H1 (cell line): ENCODE data around the gene RNASEH2A. TPM values are rescaled to one million over a fixed set of nuclear protein-coding genes. Genes with fewer than 3 reads are reported as not detected.

Experiments used
- CTCF ChIA-PET: fragments of 300-600 bp; sonication (Branson Sonifier 250); formaldehyde crosslinking; loops from one replicate; lab custom pipeline; 2021; ENCODE audit not compliant: partially characterized antibody; lab: Charles Lee
- POLR2A ChIA-PET: fragments of 300-600 bp; sonication (Branson Sonifier 250); formaldehyde crosslinking; loops from one replicate; lab custom pipeline; 2021; ENCODE audit warnings: inconsistent platforms; ENCODE audit not compliant: partially characterized antibody; lab: Charles Lee
- DNase-seq, 2 experiments: peaks; one replicate each; pipeline versions ENCODE4 v3.0.0 to v3.0.0-alpha.2; 2010 to 2022; ENCODE audit warnings: low spot score in 2 of 2, low read depth in 1 of 2, mixed read lengths in 1 of 2
- FAIRE-seq: peaks from 2 replicates; lab custom pipeline; 2011; peaks lifted over from hg19 to GRCh38; lab: Jason Lieb, UNC
- H2AFZ ChIP-seq: 2 replicates; pipeline ENCODE4 v1.8.1; 2012; ENCODE audit warnings: low read length, inconsistent platforms
- H2AK5ac ChIP-seq: 2 replicates; pipeline ENCODE4 v1.6.1; 2013; ENCODE audit warnings: low read depth, low read length
- H2BK120ac ChIP-seq: replicated peaks from 2 replicates; pipeline ENCODE3; 2013; ENCODE audit warnings: low read depth, low read length, inconsistent platforms
- H2BK12ac ChIP-seq: 2 replicates; pipeline ENCODE4 v1.6.1; 2013; ENCODE audit warnings: low read depth, low read length
- H2BK15ac ChIP-seq: 2 replicates; pipeline ENCODE4 v1.6.1; 2013; ENCODE audit warnings: low read length
- H2BK20ac ChIP-seq: 2 replicates; pipeline ENCODE4 v1.6.1; 2013; ENCODE audit warnings: low read length
- H2BK5ac ChIP-seq: 2 replicates; pipeline ENCODE4 v1.6.1; 2013; ENCODE audit warnings: low read depth, low read length
- H3K14ac ChIP-seq: 2 replicates; pipeline ENCODE4 v1.6.1; 2013; ENCODE audit warnings: inconsistent platforms; ENCODE audit not compliant: insufficient read length
- H3K18ac ChIP-seq: 2 replicates; pipeline ENCODE4 v1.6.1; 2013; ENCODE audit warnings: low read length; ENCODE audit errors: extremely low read depth
- H3K23ac ChIP-seq: 2 replicates; pipeline ENCODE4 v1.6.1; 2013; ENCODE audit warnings: inconsistent platforms; ENCODE audit not compliant: insufficient read length
- H3K23me2 ChIP-seq: 2 replicates; pipeline ENCODE4 v1.6.1; 2013; ENCODE audit warnings: low read depth, low read length
- H3K27ac ChIP-seq: 2 replicates; pipeline ENCODE4 v1.6.1; 2011; ENCODE audit warnings: low read depth, low read length, inconsistent platforms
- H3K27me3 ChIP-seq, 4 experiments: replicated peaks in 1 of 4; 1 replicate in 1 of 4; 2 replicates in 3 of 4; pipeline versions ENCODE4 v1.6.1 to v1.8.1; 2011 to 2013; ENCODE audit warnings: low read length in 3 of 4, mild to moderate bottlenecking in 3 of 4, inconsistent platforms in 2 of 4, mixed read lengths in 2 of 4, moderate library complexity in 1 of 4; ENCODE audit not compliant: control insufficient read depth in 3 of 4, insufficient read depth in 3 of 4; ENCODE audit errors: extremely low read depth in 1 of 4
- H3K36me3 ChIP-seq, 4 experiments: 2 replicates each; pipeline versions ENCODE4 v1.6.1 to v1.8.1; 2011 to 2013; ENCODE audit warnings: mild to moderate bottlenecking in 4 of 4, low read length in 3 of 4, moderate library complexity in 2 of 4, control low read depth in 1 of 4, inconsistent platforms in 1 of 4; ENCODE audit not compliant: insufficient read depth in 4 of 4, control insufficient read depth in 2 of 4
- H3K4ac ChIP-seq: replicated peaks from 2 replicates; pipeline ENCODE3; 2013; ENCODE audit warnings: low read length, low read depth, mixed read lengths, inconsistent platforms; ENCODE audit not compliant: insufficient read length
- H3K4me1 ChIP-seq, 4 experiments: replicated peaks in 1 of 4; 1 replicate in 1 of 4; 2 replicates in 3 of 4; pipeline versions ENCODE4 v1.6.1 to v1.8.1; 2011 to 2013; ENCODE audit warnings: low read length in 3 of 4, inconsistent platforms in 2 of 4, mixed read lengths in 1 of 4; ENCODE audit not compliant: insufficient read depth in 4 of 4, control insufficient read depth in 3 of 4
- H3K4me2 ChIP-seq, 2 experiments: 2 replicates each; pipeline versions ENCODE4 v1.6.1 to v1.8.1; 2011 to 2013; ENCODE audit warnings: low read depth in 2 of 2, low read length in 2 of 2, control low read depth in 1 of 2, inconsistent platforms in 1 of 2, mild to moderate bottlenecking in 1 of 2; ENCODE audit not compliant: insufficient read depth in 1 of 2
- H3K4me3 ChIP-seq, 4 experiments: fragments of 200-600, 300-600 bp in 1 of 4; sonication (generic), shearing (Covaris generic), sonication (Bioruptor Twin) in 1 of 4; 2 replicates each; pipeline versions ENCODE4 v1.5.1 to v1.8.1; 2011 to 2016; ENCODE audit warnings: low read length in 4 of 4, low read depth in 3 of 4, control low read depth in 2 of 4, inconsistent platforms in 2 of 4, mild to moderate bottlenecking in 2 of 4, mixed read lengths in 1 of 4, moderate library complexity in 1 of 4; ENCODE audit not compliant: insufficient read depth in 2 of 4; ENCODE audit errors: extremely low read depth in 1 of 4
- H3K56ac ChIP-seq: replicated peaks from 2 replicates; pipeline ENCODE3; 2013; ENCODE audit warnings: low read depth, mild to moderate bottlenecking, mixed read lengths, low read length, inconsistent platforms; ENCODE audit not compliant: insufficient read length
- H3K79me1 ChIP-seq: 2 replicates; pipeline ENCODE4 v1.6.1; 2013; ENCODE audit warnings: low read depth, low read length, control low read depth
- H3K79me2 ChIP-seq, 2 experiments: 2 replicates each; pipeline versions ENCODE4 v1.6.1 to v1.8.1; 2012 to 2013; ENCODE audit warnings: low read length in 2 of 2, mild to moderate bottlenecking in 2 of 2, inconsistent platforms in 1 of 2; ENCODE audit not compliant: insufficient read depth in 2 of 2, control insufficient read depth in 1 of 2
- H3K9ac ChIP-seq, 4 experiments: replicated peaks in 1 of 4; 1 replicate in 1 of 4; 2 replicates in 3 of 4; pipeline versions ENCODE4 v1.6.1 to v1.8.1; 2011 to 2013; ENCODE audit warnings: low read depth in 3 of 4, low read length in 3 of 4, control low read depth in 2 of 4, mild to moderate bottlenecking in 2 of 4, moderate library complexity in 2 of 4, inconsistent platforms in 1 of 4; ENCODE audit errors: extremely low read depth in 1 of 4
- H3K9me3 ChIP-seq, 2 experiments: 2 replicates each; pipeline versions ENCODE4 v1.6.1 to v1.8.1; 2012 to 2013; ENCODE audit warnings: mild to moderate bottlenecking in 2 of 2, moderate library complexity in 2 of 2, control low read depth in 1 of 2, inconsistent platforms in 1 of 2, low read depth in 1 of 2, low read length in 1 of 2, mixed read lengths in 1 of 2; ENCODE audit not compliant: insufficient read depth in 2 of 2
- H4K20me1 ChIP-seq, 2 experiments: replicated peaks in 1 of 2; 2 replicates each; pipeline versions ENCODE3 to v1.8.1; 2011 to 2013; ENCODE audit warnings: inconsistent platforms in 2 of 2, low read length in 2 of 2, mild to moderate bottlenecking in 1 of 2; ENCODE audit not compliant: insufficient read depth in 2 of 2, control insufficient read depth in 1 of 2
- H4K5ac ChIP-seq: 2 replicates; pipeline ENCODE4 v1.6.1; 2013; ENCODE audit warnings: low read length, low read depth, mixed read lengths, inconsistent platforms; ENCODE audit not compliant: insufficient read length
- H4K8ac ChIP-seq: 2 replicates; pipeline ENCODE4 v1.8.0; 2013; ENCODE audit warnings: mild to moderate bottlenecking, moderate library complexity, low read length, inconsistent platforms; ENCODE audit not compliant: insufficient read depth; ENCODE audit errors: extremely low read depth
- H4K91ac ChIP-seq: replicated peaks from 2 replicates; pipeline ENCODE3; 2013; ENCODE audit warnings: low read length, mixed read lengths, inconsistent platforms; ENCODE audit not compliant: insufficient read length
- ASH2L ChIP-seq: fragments of 200-600, 300-600 bp; sonication (generic); IDR thresholded peaks from one replicate; pipeline ENCODE4 v1.7.1; 2017; ENCODE audit warnings: low read length
- BACH1 ChIP-seq: IDR thresholded peaks from 2 replicates; pipeline ENCODE4 v1.6.1; 2012; ENCODE audit warnings: low read length, improper control_type of control experiment
- MAX ChIP-seq: IDR thresholded peaks from 2 replicates; pipeline ENCODE4 v1.6.1; 2012; ENCODE audit warnings: inconsistent platforms
- NANOG ChIP-seq: IDR thresholded peaks from 2 replicates; pipeline ENCODE4 v1.6.1; 2011; ENCODE audit warnings: low read length, low read depth, mild to moderate bottlenecking, inconsistent platforms; ENCODE audit not compliant: insufficient read depth, poor library complexity, severe bottlenecking
- RNF2 ChIP-seq: fragments of 200-900, 300-1000 bp; sonication (generic); IDR thresholded peaks from 2 replicates; pipeline ENCODE4 v1.7.1; 2016; ENCODE audit warnings: borderline replicate concordance, low read depth, mild to moderate bottlenecking, antibody characterized with exemption, low read length; ENCODE audit not compliant: poor library complexity, severe bottlenecking; ENCODE audit errors: missing control alignments
- RXRA ChIP-seq: IDR thresholded peaks from 2 replicates; pipeline ENCODE4 v1.6.1; 2011; ENCODE audit warnings: low read depth, mild to moderate bottlenecking, low read length, moderate library complexity; ENCODE audit not compliant: insufficient read depth
- SIN3A ChIP-seq, 2 experiments: IDR thresholded peaks in 1 of 2; conservative IDR thresholded peaks in 1 of 2; 2 replicates each; pipeline ENCODE4 v1.6.1; 2011 to 2012; ENCODE audit warnings: low read length in 2 of 2, improper control_type of control experiment in 1 of 2, low read depth in 1 of 2, mild to moderate bottlenecking in 1 of 2
- SP4 ChIP-seq: IDR thresholded peaks from 2 replicates; pipeline ENCODE4 v1.6.1; 2012; ENCODE audit warnings: low read length, inconsistent platforms
- SUZ12 ChIP-seq: fragments of 200-600 bp; sonication (generic); IDR thresholded peaks from 2 replicates; pipeline ENCODE4 v1.6.1; 2012; ENCODE audit warnings: mild to moderate bottlenecking, inconsistent platforms, low read length, moderate library complexity, mixed read lengths
- WGBS, 2 experiments: shearing (Covaris generic) in 1 of 2; methylation state at CpG; one replicate each; pipeline versions ENCODE4 v1.1.6 to v1.1.7; 2013 to 2015; ENCODE audit warnings: low lambda C conversion rate in 2 of 2, mixed read lengths in 2 of 2, inconsistent platforms in 1 of 2, low coverage in 1 of 2, missing lambda C conversion rate in 1 of 2; ENCODE audit not compliant: insufficient replicate concordance in 2 of 2, insufficient coverage in 1 of 2, insufficient read length in 1 of 2; ENCODE audit errors: extremely low coverage in 1 of 2, missing lambda C conversion rate in 1 of 2; 5-methylcytosine and 5-hydroxymethylcytosine counted together
- polyA plus RNA-seq, 7 experiments: library from polyadenylated mRNA; depleted of rRNA in 3 of 7; stranded (reverse) in 5 of 7; unstranded in 2 of 7; fragments of >200 nt in 5 of 7; fragments of 200-250 nt in 2 of 7; gene quantifications; 1 replicate in 5 of 7; 2 replicates in 1 of 7; 4 replicates in 1 of 7; pipeline versions ENCODE4 v1.2.1 to v1.2.3, GENCODE V29; 2011 to 2013; ENCODE audit warnings: missing spikeins in 2 of 7, mixed read lengths in 2 of 7
- total RNA-seq: library from RNA; stranded (reverse); fragmentation: NEBNext Ultra II Directional; extraction: Animal tissue kit (Norgen Biotek cat#: 25700); gene quantifications from 2 replicates; pipeline ENCODE4 v1.2.1, GENCODE V29; 2021

Gene RNASEH2A
- total and polyA plus RNA-seq, 2 of the 8 experiments (the other 6 are each of a cell fraction or from before 2014, with no cell fraction given): 67.5 to 120 TPM

- Histone ChIP-seq H3K27me3 (peaks cover 0 to 10% (median 8%) of the 10 kb centered on the region in 4 experiments; a peak in 3 of 7 replicates), H2BK5ac (peak overlapping the region; percentile 66; the same call in 1 of the 2 replicates), H3K14ac (no peak overlapping the region), H3K4me2 (peak overlapping the region in 1 of 2 experiments; percentile 49; a peak in 1 of 4 replicates), H4K5ac (no peak overlapping the region), H3K56ac (no peak overlapping the region), H3K9ac (no peak overlapping the region; a peak in 1 of 7 replicates), H3K4me1 (peaks cover 5 to 19% (median 13%) of the 10 kb centered on the region in 4 experiments), H4K8ac (no peak overlapping the region), H4K20me1 (peaks cover 0 to 6% of the 10 kb centered on the region in 2 experiments), H2AFZ (no peak overlapping the region), H2AK5ac (no peak overlapping the region), H2BK12ac (peak overlapping the region; percentile 80; the same call in 1 of the 2 replicates), H3K27ac (no peak overlapping the region), H3K79me2 (peaks cover 0 to 12% of the 10 kb centered on the region in 2 experiments; a peak in 2 of 4 replicates), H2BK120ac (no peak overlapping the region), H4K91ac (peak overlapping the region; percentile 76), H2BK20ac (no peak overlapping the region), H3K4ac (no peak overlapping the region), H3K18ac (0 out of 2 replicates have a peak overlapping the region, but pooled peaks have one; percentile 48), H3K79me1 (peaks cover 7% of the 10 kb centered on the region), H2BK15ac (peak overlapping the region; percentile 55; the same call in 1 of the 2 replicates), H3K4me3 (no peak overlapping the region), H3K9me3 (no peaks in the 10 kb centered on the region), H3K23ac (no peak overlapping the region), H3K36me3 (peaks cover 8 to 19% (median 14%) of the 10 kb centered on the region in 4 experiments; a peak in 7 of 8 replicates), H3K23me2 (peaks cover 23% of the 10 kb centered on the region)
- DNase-seq (peak in 1 of 2 experiments; percentile 81), FAIRE-seq (peak; percentile 85)
- ChIA-PET POLR2A (interaction anchor here (0.7 to 15.2 kb wide), 16 partner anchors 9 to 78 kb away, joined by 3 to 317 read pairs (median 5); partner anchors contain the start of genes GET3, HOOK2, RNASEH2A and RTBDN), CTCF (interaction anchor here (0.7 to 17.9 kb wide), 35 partner anchors 10 to 124 kb away, joined by 3 to 288 read pairs (median 5); partner anchors contain the start of genes DHPS, RNASEH2A and RTBDN)
- 30% methylated on average over 18 of the region's 18 CpGs; no CpG with 5 or more reads in 1 of the 2 experiments for WGBS, 2 experiments
- TF ChIP-seq SIN3A (conservative IDR thresholded peaks at IDR 0.05 in 1 of 2, IDR thresholded peaks at IDR 0.05 in 1 of 2; ENCODE audit: low read depth in 1 of 2, low read length in 2 of 2) (peak in 1 of 2 experiments; percentile 90; a peak in 2 of 4 replicates), SP4 (no peak), NANOG (no peak), ASH2L (no peak), MAX (peak; percentile 66), BACH1 (no peak), RXRA (no peak), SUZ12 (no peak), RNF2 (no peak)
Measured at GRCh38 chr19:12796146-12797071, 10.0 kb upstream of the RNASEH2A start.
